HepG2 (cell line): Measurements from ENCODE around the gene ABHD6. TPM values are rescaled to one million over a fixed set of nuclear protein-coding genes. Genes with fewer than 3 reads are reported as not detected.
A peak's percentile ranks its signal among the peaks of the same experiment; 100 is the strongest.

Experiments
- BCL6 ChIP-seq: IDR thresholded peaks from 2 replicates; pipeline ENCODE4 v1.6.1; 2016; ENCODE audit warnings: missing genetic modification reagents, missing compliant biosample characterization
- BCLAF1 ChIP-seq: fragments of 450-650 bp; IDR thresholded peaks from 2 replicates; pipeline ENCODE4 v1.6.1; 2017; ENCODE audit warnings: mild to moderate bottlenecking
- CENPX ChIP-seq: sonication (generic); formaldehyde crosslinking; IDR thresholded peaks from 2 replicates; pipeline ENCODE4 v1.9.0; 2021; ENCODE audit warnings: mild to moderate bottlenecking, missing genetic modification reagents, moderate library complexity
- HDAC2 ChIP-seq: sonication (generic); formaldehyde crosslinking; IDR thresholded peaks from 2 replicates; pipeline ENCODE4 v1.4.0; 2020; ENCODE audit warnings: missing genetic modification reagents
- HDAC6 ChIP-seq: fragments of 200-600 bp; sonication (generic); IDR thresholded peaks from 2 replicates; pipeline ENCODE4 v1.7.0; 2017; ENCODE audit warnings: mild to moderate bottlenecking, antibody characterized with exemption, low read length, low read depth
- JUN ChIP-seq: sonication (generic); formaldehyde crosslinking; IDR thresholded peaks from 2 replicates; pipeline ENCODE4 v1.4.0; 2020; ENCODE audit warnings: mild to moderate bottlenecking, missing genetic modification reagents
- NFE2L1 ChIP-seq: sonication (generic); formaldehyde crosslinking; IDR thresholded peaks from 2 replicates; pipeline ENCODE4 v1.4.0; 2020; ENCODE audit warnings: missing genetic modification reagents, mild to moderate bottlenecking, borderline replicate concordance
- PCBP1 ChIP-seq: fragments of 200-400 bp; formaldehyde crosslinking; IDR thresholded peaks from 2 replicates; pipeline ENCODE4 v1.6.1; 2017; ENCODE audit warnings: mild to moderate bottlenecking, low read depth, low read length, borderline replicate concordance
- SMAD9 ChIP-seq: sonication (generic); formaldehyde crosslinking; IDR thresholded peaks from 2 replicates; pipeline ENCODE4 v1.5.1; 2020; ENCODE audit warnings: mild to moderate bottlenecking, missing genetic modification reagents
- TEAD3 ChIP-seq: optimal IDR thresholded peaks from 2 replicates; pipeline ENCODE3; 2016; ENCODE audit warnings: borderline replicate concordance
- YY1 ChIP-seq: IDR thresholded peaks from 2 replicates; pipeline ENCODE4 v1.6.1; 2011; ENCODE audit warnings: low read length, low read depth, moderate library complexity, mild to moderate bottlenecking; ENCODE audit not compliant: insufficient read depth, insufficient replicate concordance
- ZC3H13 ChIP-seq: sonication (generic); formaldehyde crosslinking; IDR thresholded peaks from 2 replicates; pipeline ENCODE4 v1.8.1; 2023; ENCODE audit warnings: mild to moderate bottlenecking, missing genetic modification reagents, moderate library complexity
- ZFP91 ChIP-seq: sonication (generic); formaldehyde crosslinking; IDR thresholded peaks from 2 replicates; pipeline ENCODE4 v1.9.0; 2022; ENCODE audit warnings: missing genetic modification reagents, mild to moderate bottlenecking, borderline replicate concordance
- ZNF24 ChIP-seq: fragments of 450-650 bp; IDR thresholded peaks from 2 replicates; pipeline ENCODE4 v1.6.1; 2017; ENCODE audit warnings: antibody characterized with exemption, mild to moderate bottlenecking
- ZNF292 ChIP-seq: sonication (generic); formaldehyde crosslinking; IDR thresholded peaks from 2 replicates; pipeline ENCODE4 v1.8.1; 2022; ENCODE audit warnings: mild to moderate bottlenecking, low read depth, missing genetic modification reagents, borderline replicate concordance
- ZNF326 ChIP-seq: sonication (generic); formaldehyde crosslinking; IDR thresholded peaks from 2 replicates; pipeline ENCODE4 v1.4.0; 2020; ENCODE audit warnings: missing genetic modification reagents, borderline replicate concordance
- ZNF451 ChIP-seq: sonication (generic); formaldehyde crosslinking; IDR thresholded peaks from 2 replicates; pipeline ENCODE4 v1.5.0; 2020; ENCODE audit warnings: mild to moderate bottlenecking, missing genetic modification reagents
- ZNF605 ChIP-seq: sonication (generic); formaldehyde crosslinking; IDR thresholded peaks from 2 replicates; pipeline ENCODE4 v1.8.0; 2022; ENCODE audit warnings: mild to moderate bottlenecking, missing genetic modification reagents
- ZNF704 ChIP-seq: sonication (generic); formaldehyde crosslinking; IDR thresholded peaks from 2 replicates; pipeline ENCODE4 v1.8.1; 2023; ENCODE audit warnings: mild to moderate bottlenecking, inconsistent platforms, moderate library complexity, missing genetic modification reagents, borderline replicate concordance
- ZNF709 ChIP-seq: sonication (generic); formaldehyde crosslinking; IDR thresholded peaks from 2 replicates; pipeline ENCODE4 v1.5.0; 2020; ENCODE audit warnings: mild to moderate bottlenecking, missing genetic modification reagents
- polyA plus RNA-seq, 8 experiments: library from polyadenylated mRNA; depleted of rRNA in 3 of 8; stranded (reverse) in 7 of 8; unstranded in 1 of 8; fragments of >200 nt; fragmentation: Illumina TruSeq in 4 of 8; extraction: Trizol in 4 of 8; gene quantifications; 2 replicates each; pipeline versions ENCODE4 v1.2.1 to v1.2.3, GENCODE V29; 2011 to 2016; ENCODE audit warnings: low read depth in 4 of 8, missing spikeins in 1 of 8, mixed read lengths in 1 of 8; ENCODE audit not compliant: insufficient read depth in 1 of 8
- total RNA-seq, 5 experiments: library from RNA; depleted of rRNA; stranded (reverse); fragments of >200 nt; fragmentation: Illumina TruSeq; extraction: Trizol; gene quantifications; 2 replicates each; pipeline ENCODE4 v1.2.3, GENCODE V29; 2016; ENCODE audit warnings: low read depth in 1 of 5
- TF ChIP-seq, protein P1 (sequence below): fragments of 450-650 bp; IDR thresholded peaks from 2 replicates; pipeline ENCODE4 v1.6.1; 2016
- TF ChIP-seq, protein P2 (sequence below): sonication (generic); formaldehyde crosslinking; IDR thresholded peaks from 2 replicates; pipeline ENCODE4 v1.4.0; 2020; ENCODE audit warnings: mild to moderate bottlenecking, missing genetic modification reagents

Gene ABHD6
- total and polyA plus RNA-seq, 2 of the 13 experiments (the other 11 are each of a cell fraction or from before 2014, with no cell fraction given) = 9.0 to 17.2 TPM

GRCh38 chr3:58237941-58238681 is 519 bp downstream of the ABHD6 start (continued):
- no peak for TF ChIP-seq CENPX (CRISPR knock-in tag)
- TF ChIP-seq, protein P1, sequence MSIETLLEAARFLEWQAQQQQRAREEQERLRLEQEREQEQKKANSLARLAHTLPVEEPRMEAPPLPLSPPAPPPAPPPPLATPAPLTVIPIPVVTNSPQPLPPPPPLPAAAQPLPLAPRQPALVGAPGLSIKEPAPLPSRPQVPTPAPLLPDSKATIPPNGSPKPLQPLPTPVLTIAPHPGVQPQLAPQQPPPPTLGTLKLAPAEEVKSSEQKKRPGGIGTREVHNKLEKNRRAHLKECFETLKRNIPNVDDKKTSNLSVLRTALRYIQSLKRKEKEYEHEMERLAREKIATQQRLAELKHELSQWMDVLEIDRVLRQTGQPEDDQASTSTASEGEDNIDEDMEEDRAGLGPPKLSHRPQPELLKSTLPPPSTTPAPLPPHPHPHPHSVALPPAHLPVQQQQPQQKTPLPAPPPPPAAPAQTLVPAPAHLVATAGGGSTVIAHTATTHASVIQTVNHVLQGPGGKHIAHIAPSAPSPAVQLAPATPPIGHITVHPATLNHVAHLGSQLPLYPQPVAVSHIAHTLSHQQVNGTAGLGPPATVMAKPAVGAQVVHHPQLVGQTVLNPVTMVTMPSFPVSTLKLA = peak; percentile 63; the same call in 1 of the 2 replicates
- TF ChIP-seq HDAC6 = no peak
- TF ChIP-seq ZNF292 (CRISPR knock-in tag) = peak; percentile 84
- TF ChIP-seq ZNF326 (CRISPR knock-in tag) = no peak
- TF ChIP-seq BCLAF1 = no peak
- peak; percentile 66; the same call in 1 of the 2 replicates for TF ChIP-seq ZNF704 (CRISPR knock-in tag)
- TF ChIP-seq BCL6 = peak; percentile 42; the same call in 1 of the 2 replicates
- no peak for TF ChIP-seq ZNF709 (CRISPR knock-in tag)
- no peak for TF ChIP-seq ZNF24
- TF ChIP-seq JUN (CRISPR knock-in tag) = no peak
- no peak for TF ChIP-seq YY1
- TF ChIP-seq SMAD9 (CRISPR knock-in tag) = no peak
- 0 out of 2 replicates have a peak, but pooled peaks have one; percentile 37 for TF ChIP-seq PCBP1
- TF ChIP-seq ZNF605 = peak; percentile 86
- TF ChIP-seq, protein P2, sequence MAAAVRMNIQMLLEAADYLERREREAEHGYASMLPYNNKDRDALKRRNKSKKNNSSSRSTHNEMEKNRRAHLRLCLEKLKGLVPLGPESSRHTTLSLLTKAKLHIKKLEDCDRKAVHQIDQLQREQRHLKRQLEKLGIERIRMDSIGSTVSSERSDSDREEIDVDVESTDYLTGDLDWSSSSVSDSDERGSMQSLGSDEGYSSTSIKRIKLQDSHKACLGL (CRISPR knock-in tag) = peak; percentile 83
- TF ChIP-seq NFE2L1 (CRISPR knock-in tag) = no peak
- TF ChIP-seq ZNF451 (CRISPR knock-in tag) = peak; percentile 30; the same call in 1 of the 2 replicates
- TF ChIP-seq ZFP91 (CRISPR knock-in tag) = peak; percentile 32; the same call in 1 of the 2 replicates
- TF ChIP-seq ZC3H13 (CRISPR knock-in tag) = peak; percentile 82
- peak; percentile 36; the same call in 1 of the 2 replicates for TF ChIP-seq HDAC2 (CRISPR knock-in tag)
- peak; percentile 51 for TF ChIP-seq TEAD3 (CRISPR knock-in tag)
